D341Med (cell line): ENCODE measurements around the gene DBET.
A peak's percentile ranks its signal among the peaks of the same experiment; 100 is the strongest.
"Not testable (repeated sequence)": the region's sequence is repeated elsewhere in the genome, so short reads cannot be mapped to it uniquely, and the experiment has no call there.

Source experiments
- DNase-seq: peaks from one replicate; pipeline ENCODE4 v3.0.0; 2012; ENCODE audit warnings: low spot score

Gene DBET

GRCh38 chr4:190049378-190050239 lies 14.7 kb upstream of the DBET start:
- not testable (repeated sequence) for DNase-seq

GRCh38 chr4:190058997-190059396 lies 5.3 kb upstream of the DBET start:
- not testable (repeated sequence) for DNase-seq

- not testable (repeated sequence) for DNase-seq
Observed at GRCh38 chr4:190064805-190065204, 503 bp downstream of the DBET start.

GRCh38 chr4:190068351-190068750 lies 4.0 kb downstream of the DBET start:
- not testable (repeated sequence) for DNase-seq

- not testable (repeated sequence) for DNase-seq
Observed at GRCh38 chr4:190093052-190093451, 28.8 kb downstream of the DBET start.

GRCh38 chr4:190094031-190094430 lies 29.7 kb downstream of the DBET start:
- DNase-seq: not testable (repeated sequence)

- not testable (repeated sequence) for DNase-seq
Observed at GRCh38 chr4:190095335-190095734, 31.0 kb downstream of the DBET start.

GRCh38 chr4:190099605-190100004 lies 35.3 kb downstream of the DBET start:
- not testable (repeated sequence) for DNase-seq

GRCh38 chr4:190101525-190101924 lies 37.2 kb downstream of the DBET start:
- DNase-seq: not testable (repeated sequence)

GRCh38 chr4:190106191-190106590 lies 41.9 kb downstream of the DBET start:
- not testable (repeated sequence) for DNase-seq

GRCh38 chr4:190106611-190107480 lies 42.5 kb downstream of the DBET start:
- DNase-seq: peak; percentile 4

- peak; percentile 6 for DNase-seq
Observed at GRCh38 chr4:190107766-190108485, 43.6 kb downstream of the DBET start.

- peak; percentile 19 for DNase-seq
Observed at GRCh38 chr4:190108756-190109155, 44.5 kb downstream of the DBET start.

GRCh38 chr4:190109390-190110011 lies 45.2 kb downstream of the DBET start:
- peak; percentile 1 for DNase-seq

GRCh38 chr4:190110033-190110432 lies 45.7 kb downstream of the DBET start:
- not testable (repeated sequence) for DNase-seq

- DNase-seq: peak; percentile 2
Observed at GRCh38 chr4:190110570-190111295, 46.4 kb downstream of the DBET start.

GRCh38 chr4:190112879-190113278 lies 48.6 kb downstream of the DBET start:
- DNase-seq: not testable (repeated sequence)

- not testable (repeated sequence) for DNase-seq
Observed at GRCh38 chr4:190114991-190115390, 50.7 kb downstream of the DBET start.
